ENCODE measurements around the gene ATP11C. TPM values are rescaled to one million over a fixed set of nuclear protein-coding genes. Genes with fewer than 3 reads are reported as not detected.

Gene ATP11C
- total RNA-seq, 1 donor from 2014 or later = 20.0 TPM

- Mint-ChIP-seq H3K4me3 (no peak overlapping the region), H3K27me3 (no peaks in the 10 kb centered on the region), H3K36me3 (ENCODE audit: low read depth) (peaks cover 41% of the 10 kb centered on the region), H3K9me3 (no peaks in the 10 kb centered on the region), H3K4me1 (peaks cover 6% of the 10 kb centered on the region), H3K27ac (no peak overlapping the region)
- intact Hi-C loops (cut with micrococcal nuclease) = loop anchor here (10.0 kb wide), 1 partner anchor 54 kb away; no protein-coding TSS in a partner anchor
- no peak for DNase-seq
Observed at GRCh38 chrX:139798701-139799100, 134.2 kb downstream of the ATP11C start.

GRCh38 chrX:139795196-139795595 is 137.7 kb downstream of the ATP11C start:
- peaks cover 5% of the 10 kb centered on the region for H3K4me1 Mint-ChIP-seq
- intact Hi-C loops (cut with micrococcal nuclease) = loop anchor here (1.0 to 10.0 kb wide), 3 partner anchors 28 to 138 kb away; partner anchors contain the start of gene ATP11C
- H3K27me3 Mint-ChIP-seq = no peaks in the 10 kb centered on the region
- H3K4me3 Mint-ChIP-seq = no peak overlapping the region
- peaks cover 28% of the 10 kb centered on the region for H3K36me3 Mint-ChIP-seq (ENCODE audit: low read depth)
- H3K27ac Mint-ChIP-seq = peak overlapping the region; percentile 73
- H3K9me3 Mint-ChIP-seq = no peaks in the 10 kb centered on the region
- peak; percentile 53 for DNase-seq

- Mint-ChIP-seq H3K4me1 (peaks cover 3% of the 10 kb centered on the region), H3K9me3 (no peaks in the 10 kb centered on the region), H3K4me3 (no peak overlapping the region), H3K27ac (no peak overlapping the region), H3K27me3 (no peaks in the 10 kb centered on the region), H3K36me3 (ENCODE audit: low read depth) (peaks cover 23% of the 10 kb centered on the region)
- intact Hi-C loops (cut with micrococcal nuclease) = no loop called here
- DNase-seq = no peak
Observed at GRCh38 chrX:139787601-139788000, 145.3 kb downstream of the ATP11C start.

GRCh38 chrX:139784807-139785206 is 148.0 kb downstream of the ATP11C start:
- Mint-ChIP-seq H3K9me3 (no peaks in the 10 kb centered on the region), H3K27me3 (no peaks in the 10 kb centered on the region), H3K36me3 (ENCODE audit: low read depth) (peaks cover 35% of the 10 kb centered on the region), H3K4me1 (peaks cover 3% of the 10 kb centered on the region), H3K27ac (no peak overlapping the region), H3K4me3 (no peak overlapping the region)
- intact Hi-C loops (cut with micrococcal nuclease) = no loop called here
- no peak for DNase-seq

GRCh38 chrX:139783959-139784358 is 148.9 kb downstream of the ATP11C start:
- Mint-ChIP-seq H3K36me3 (ENCODE audit: low read depth) (peaks cover 39% of the 10 kb centered on the region), H3K4me3 (no peak overlapping the region)
- intact Hi-C loops (cut with micrococcal nuclease) = no loop called here

GRCh38 chrX:139783030-139783429 is 149.8 kb downstream of the ATP11C start:
- Mint-ChIP-seq H3K36me3 (ENCODE audit: low read depth) (peaks cover 40% of the 10 kb centered on the region), H3K4me1 (peaks cover 6% of the 10 kb centered on the region), H3K4me3 (no peak overlapping the region), H3K27ac (no peak overlapping the region), H3K9me3 (no peaks in the 10 kb centered on the region), H3K27me3 (no peaks in the 10 kb centered on the region)
- intact Hi-C loops (cut with micrococcal nuclease) = no loop called here
- DNase-seq = no peak

More at GRCh38 chrX:139783959-139784358, 148.9 kb downstream of the ATP11C start:
- H3K27ac Mint-ChIP-seq = no peak overlapping the region
- no peak for DNase-seq
- H3K9me3 Mint-ChIP-seq = no peaks in the 10 kb centered on the region
- H3K27me3 Mint-ChIP-seq = no peaks in the 10 kb centered on the region
- peaks cover 6% of the 10 kb centered on the region for H3K4me1 Mint-ChIP-seq

GRCh38 chrX:139776599-139776998 is 156.3 kb downstream of the ATP11C start:
- peaks cover 54% of the 10 kb centered on the region for H3K36me3 Mint-ChIP-seq (ENCODE audit: low read depth)

GRCh38 chrX:139770366-139770765 is 162.5 kb downstream of the ATP11C start:
- intact Hi-C loops (cut with micrococcal nuclease) = no loop called here
- H3K27me3 Mint-ChIP-seq = no peaks in the 10 kb centered on the region

More at GRCh38 chrX:139776599-139776998, 156.3 kb downstream of the ATP11C start:
- Mint-ChIP-seq H3K9me3 (no peaks in the 10 kb centered on the region), H3K27ac (no peak overlapping the region), H3K27me3 (no peaks in the 10 kb centered on the region), H3K4me1 (peaks cover 3% of the 10 kb centered on the region), H3K4me3 (no peak overlapping the region)
- DNase-seq = no peak
- intact Hi-C loops (cut with micrococcal nuclease) = no loop called here

GRCh38 chrX:139766545-139766983 is 166.3 kb downstream of the ATP11C start:
- Mint-ChIP-seq H3K27ac (no peak overlapping the region), H3K4me3 (no peak overlapping the region), H3K36me3 (ENCODE audit: low read depth) (peaks cover 23% of the 10 kb centered on the region), H3K4me1 (peaks cover 2% of the 10 kb centered on the region), H3K27me3 (no peaks in the 10 kb centered on the region), H3K9me3 (peaks cover 4% of the 10 kb centered on the region)
- DNase-seq = peak; percentile 83
- intact Hi-C loops (cut with micrococcal nuclease) = loop anchor here (1.0 to 2.0 kb wide), 3 partner anchors 27 to 167 kb away; partner anchors contain the start of gene ATP11C

More at GRCh38 chrX:139770366-139770765, 162.5 kb downstream of the ATP11C start:
- peaks cover 49% of the 10 kb centered on the region for H3K36me3 Mint-ChIP-seq (ENCODE audit: low read depth)
- peaks cover 4% of the 10 kb centered on the region for H3K9me3 Mint-ChIP-seq
- H3K4me1 Mint-ChIP-seq = peaks cover 2% of the 10 kb centered on the region
- no peak overlapping the region for H3K27ac Mint-ChIP-seq
- DNase-seq = no peak
- H3K4me3 Mint-ChIP-seq = no peak overlapping the region

GRCh38 chrX:139762400-139763183 is 170.3 kb downstream of the ATP11C start:
- intact Hi-C loops (cut with micrococcal nuclease) = no loop called here
- Mint-ChIP-seq H3K9me3 (no peaks in the 10 kb centered on the region), H3K4me3 (no peak overlapping the region), H3K27me3 (no peaks in the 10 kb centered on the region), H3K4me1 (peaks cover 5% of the 10 kb centered on the region), H3K36me3 (ENCODE audit: low read depth) (peaks cover 5% of the 10 kb centered on the region), H3K27ac (no peak overlapping the region)
- no peak for DNase-seq

GRCh38 chrX:139759637-139760036 is 173.2 kb downstream of the ATP11C start:
- no peak overlapping the region for H3K4me3 Mint-ChIP-seq
- H3K27ac Mint-ChIP-seq = no peak overlapping the region
- peaks cover 22% of the 10 kb centered on the region for H3K36me3 Mint-ChIP-seq (ENCODE audit: low read depth)
- H3K27me3 Mint-ChIP-seq = no peaks in the 10 kb centered on the region
- peaks cover 5% of the 10 kb centered on the region for H3K4me1 Mint-ChIP-seq
- H3K9me3 Mint-ChIP-seq = no peaks in the 10 kb centered on the region
- intact Hi-C loops (cut with micrococcal nuclease) = no loop called here
- DNase-seq = peak; percentile 57

- peaks cover 27% of the 10 kb centered on the region for H3K36me3 Mint-ChIP-seq (ENCODE audit: low read depth)
- H3K4me1 Mint-ChIP-seq = peaks cover 5% of the 10 kb centered on the region
- intact Hi-C loops (cut with micrococcal nuclease) = no loop called here
- no peak for DNase-seq
- H3K27me3 Mint-ChIP-seq = no peaks in the 10 kb centered on the region
- H3K27ac Mint-ChIP-seq = no peak overlapping the region
- no peaks in the 10 kb centered on the region for H3K9me3 Mint-ChIP-seq
- no peak overlapping the region for H3K4me3 Mint-ChIP-seq
Observed at GRCh38 chrX:139758809-139759208, 174.0 kb downstream of the ATP11C start.

GRCh38 chrX:139758250-139758649 is 174.6 kb downstream of the ATP11C start:
- no peak overlapping the region for H3K4me3 Mint-ChIP-seq
- H3K36me3 Mint-ChIP-seq (ENCODE audit: low read depth) = peaks cover 30% of the 10 kb centered on the region
- no peaks in the 10 kb centered on the region for H3K9me3 Mint-ChIP-seq
- intact Hi-C loops (cut with micrococcal nuclease) = no loop called here
- no peaks in the 10 kb centered on the region for H3K27me3 Mint-ChIP-seq
- no peak for DNase-seq
- H3K4me1 Mint-ChIP-seq = peaks cover 5% of the 10 kb centered on the region
- no peak overlapping the region for H3K27ac Mint-ChIP-seq

GRCh38 chrX:139751053-139751452 is 181.8 kb downstream of the ATP11C start:
- Mint-ChIP-seq H3K27ac (no peak overlapping the region), H3K4me3 (no peak overlapping the region), H3K27me3 (no peaks in the 10 kb centered on the region), H3K9me3 (no peaks in the 10 kb centered on the region), H3K36me3 (ENCODE audit: low read depth) (peaks cover 43% of the 10 kb centered on the region), H3K4me1 (peaks cover 5% of the 10 kb centered on the region)
- DNase-seq = no peak
- intact Hi-C loops (cut with micrococcal nuclease) = no loop called here
